ENCODE measurements around the gene MICAL3. TPM values are rescaled to one million over a fixed set of nuclear protein-coding genes. Genes with fewer than 3 reads are reported as not detected.
A peak's percentile ranks its signal among the peaks of the same experiment; 100 is the strongest.

MICAL3 gene
- total and polyA plus RNA-seq, 9 donors: 21.9 to 50.1 (median 32.2) TPM

GRCh38 chr22:17853073-17853472 is 171.3 kb downstream of the MICAL3 start:
- peak; percentile 94 for DNase-seq
- H3K27ac ChIP-seq (ENCODE audit: low read length): peak overlapping the region; percentile 72
- peaks cover 14% of the 10 kb centered on the region for H3K36me3 ChIP-seq (ENCODE audit: control insufficient read depth, insufficient read depth, low read length)
- peaks cover 41% of the 10 kb centered on the region for H3K4me1 ChIP-seq (ENCODE audit: control insufficient read depth, insufficient read depth, low read length)
- WGBS (ENCODE audit: insufficient coverage): 6% methylated on average over 2 of the region's 6 CpGs
- no peaks in the 10 kb centered on the region for H3K9me3 ChIP-seq (replicated peaks; ENCODE audit: control insufficient read depth, low read depth, low read length)
- no peak overlapping the region for H3K4me3 ChIP-seq (ENCODE audit: low read length)
- no peaks in the 10 kb centered on the region for H3K27me3 ChIP-seq (ENCODE audit: control insufficient read depth, insufficient read depth, low read length)

GRCh38 chr22:17851759-17852158 is 172.6 kb downstream of the MICAL3 start:
- no peak overlapping the region for H3K4me3 ChIP-seq (ENCODE audit: low read length)
- WGBS (ENCODE audit: insufficient coverage): 68% methylated on average over 11 of the region's 14 CpGs
- H3K4me1 ChIP-seq (ENCODE audit: control insufficient read depth, insufficient read depth, low read length): peaks cover 48% of the 10 kb centered on the region
- H3K36me3 ChIP-seq (ENCODE audit: control insufficient read depth, insufficient read depth, low read length): peaks cover 12% of the 10 kb centered on the region
- no peaks in the 10 kb centered on the region for H3K27me3 ChIP-seq (ENCODE audit: control insufficient read depth, insufficient read depth, low read length)
- H3K9me3 ChIP-seq (replicated peaks; ENCODE audit: control insufficient read depth, low read depth, low read length): no peaks in the 10 kb centered on the region
- H3K27ac ChIP-seq (ENCODE audit: low read length): peak overlapping the region; percentile 2
- DNase-seq: peak; percentile 60

GRCh38 chr22:17847360-17848078 is 176.8 kb downstream of the MICAL3 start:
- Histone ChIP-seq H3K9me3 (replicated peaks; ENCODE audit: control insufficient read depth, low read depth, low read length) (no peaks in the 10 kb centered on the region), H3K36me3 (ENCODE audit: control insufficient read depth, insufficient read depth, low read length) (peaks cover 12% of the 10 kb centered on the region), H3K27me3 (ENCODE audit: control insufficient read depth, insufficient read depth, low read length) (no peaks in the 10 kb centered on the region), H3K27ac (ENCODE audit: low read length) (peak overlapping the region; percentile 63), H3K4me3 (ENCODE audit: low read length) (no peak overlapping the region), H3K4me1 (ENCODE audit: control insufficient read depth, insufficient read depth, low read length) (peaks cover 40% of the 10 kb centered on the region)
- 94% methylated on average over 11 of the region's 18 CpGs for whole genome bisulfite sequencing (ENCODE audit: insufficient coverage)
- DNase-seq: no peak

DNA sequence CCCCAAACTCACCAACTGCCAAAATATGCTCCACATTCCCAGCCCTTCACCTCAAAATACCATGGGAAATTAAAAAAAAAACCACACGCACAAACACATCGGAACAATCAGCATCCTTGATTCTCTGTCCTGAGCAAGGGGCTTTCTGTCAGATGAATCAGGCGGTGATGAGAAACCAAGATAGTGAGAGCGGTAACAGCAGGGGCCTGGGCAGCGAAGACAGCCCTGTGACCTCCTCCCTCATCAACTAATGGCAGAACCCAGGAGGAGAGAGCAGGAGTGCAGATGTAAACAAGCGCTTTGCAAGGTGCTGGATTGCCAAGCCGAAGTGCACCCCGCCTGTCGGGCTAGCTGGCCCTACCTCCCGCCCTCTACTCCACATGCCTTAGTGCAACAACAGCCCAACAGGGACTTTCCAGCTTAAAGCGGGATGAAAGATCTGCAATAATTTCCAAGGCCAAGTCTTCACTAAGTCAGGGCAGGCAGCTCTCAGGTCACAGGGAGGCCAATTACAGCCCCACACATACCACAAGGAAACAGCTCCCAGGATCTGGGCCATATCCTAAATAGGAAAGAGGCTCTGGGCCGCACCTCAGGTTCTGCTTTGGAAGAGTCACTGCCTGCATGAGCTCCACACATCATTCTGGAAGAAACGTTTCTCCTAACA is 177.9 kb downstream of the MICAL3 start:
- Histone ChIP-seq H3K4me3 (ENCODE audit: low read length) (no peak overlapping the region), H3K4me1 (ENCODE audit: control insufficient read depth, insufficient read depth, low read length) (peaks cover 30% of the 10 kb centered on the region), H3K27me3 (ENCODE audit: control insufficient read depth, insufficient read depth, low read length) (no peaks in the 10 kb centered on the region), H3K27ac (ENCODE audit: low read length) (peak overlapping the region; percentile 63), H3K9me3 (replicated peaks; ENCODE audit: control insufficient read depth, low read depth, low read length) (no peaks in the 10 kb centered on the region), H3K36me3 (ENCODE audit: control insufficient read depth, insufficient read depth, low read length) (peaks cover 20% of the 10 kb centered on the region)
- peak; percentile 95 for DNase-seq
- 14% methylated on average over 6 of the region's 13 CpGs for WGBS (ENCODE audit: insufficient coverage)

DNA sequence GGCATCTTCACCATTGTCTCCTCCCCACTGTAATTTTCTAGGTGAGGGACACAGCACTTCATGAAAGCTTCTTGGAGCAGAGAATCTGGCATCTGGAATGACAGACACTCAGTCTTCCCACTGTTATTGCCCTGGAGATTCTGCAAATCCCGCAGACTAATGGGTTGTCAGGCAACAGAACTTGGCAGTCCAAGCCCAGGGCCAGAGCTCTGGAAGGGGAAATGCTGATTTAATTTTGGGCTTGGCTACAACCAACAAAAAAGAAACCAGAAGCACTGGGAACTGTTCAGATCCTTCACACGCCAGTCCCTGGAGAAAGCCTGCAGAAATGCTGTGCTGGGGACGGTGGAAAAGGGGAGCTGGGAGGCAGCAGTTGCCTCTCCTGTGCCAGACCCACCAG is 178.6 kb downstream of the MICAL3 start:
- Histone ChIP-seq H3K27ac (ENCODE audit: low read length) (peak overlapping the region; percentile 63), H3K4me1 (ENCODE audit: control insufficient read depth, insufficient read depth, low read length) (peaks cover 25% of the 10 kb centered on the region), H3K4me3 (ENCODE audit: low read length) (no peak overlapping the region), H3K36me3 (ENCODE audit: control insufficient read depth, insufficient read depth, low read length) (peaks cover 26% of the 10 kb centered on the region), H3K9me3 (replicated peaks; ENCODE audit: control insufficient read depth, low read depth, low read length) (no peaks in the 10 kb centered on the region), H3K27me3 (ENCODE audit: control insufficient read depth, insufficient read depth, low read length) (no peaks in the 10 kb centered on the region)
- WGBS (ENCODE audit: insufficient coverage): 8% methylated on average over 2 of the region's 3 CpGs
- DNase-seq: peak; percentile 93

DNA sequence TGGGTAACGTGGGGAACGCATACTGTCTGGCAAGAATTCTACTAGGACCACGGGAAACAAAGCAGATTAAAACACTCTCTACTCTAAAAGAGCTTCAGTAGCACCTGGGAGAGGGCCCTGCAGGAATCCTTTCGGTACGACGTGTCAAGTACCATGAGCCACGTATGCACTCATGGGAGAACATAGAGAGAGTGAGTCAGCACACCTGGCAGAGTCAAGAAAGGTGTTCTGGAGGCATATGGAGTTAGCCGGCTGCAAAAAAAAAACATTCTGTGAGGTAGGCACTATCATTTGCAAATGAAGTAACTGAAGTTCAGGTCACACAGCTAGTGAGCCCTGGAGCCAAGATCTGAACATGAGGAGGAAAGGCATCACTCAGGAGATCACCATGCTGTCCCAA is 179.0 kb downstream of the MICAL3 start:
- Histone ChIP-seq H3K36me3 (ENCODE audit: control insufficient read depth, insufficient read depth, low read length) (peaks cover 31% of the 10 kb centered on the region), H3K4me3 (ENCODE audit: low read length) (no peak overlapping the region), H3K4me1 (ENCODE audit: control insufficient read depth, insufficient read depth, low read length) (peaks cover 25% of the 10 kb centered on the region), H3K27ac (ENCODE audit: low read length) (peak overlapping the region; percentile 13), H3K27me3 (ENCODE audit: control insufficient read depth, insufficient read depth, low read length) (no peaks in the 10 kb centered on the region), H3K9me3 (replicated peaks; ENCODE audit: control insufficient read depth, low read depth, low read length) (no peaks in the 10 kb centered on the region)
- WGBS (ENCODE audit: insufficient coverage): 48% methylated on average over 7 of the region's 8 CpGs
- no peak for DNase-seq

GRCh38 chr22:17844150-17844549 is 180.2 kb downstream of the MICAL3 start:
- WGBS (ENCODE audit: insufficient coverage): 97% methylated on average over 4 of the region's 5 CpGs
- no peak for DNase-seq
- H3K36me3 ChIP-seq (ENCODE audit: control insufficient read depth, insufficient read depth, low read length): peaks cover 30% of the 10 kb centered on the region
- H3K4me3 ChIP-seq (ENCODE audit: low read length): no peak overlapping the region
- no peak overlapping the region for H3K27ac ChIP-seq (ENCODE audit: low read length)
- peaks cover 25% of the 10 kb centered on the region for H3K4me1 ChIP-seq (ENCODE audit: control insufficient read depth, insufficient read depth, low read length)
- H3K27me3 ChIP-seq (ENCODE audit: control insufficient read depth, insufficient read depth, low read length): no peaks in the 10 kb centered on the region
- H3K9me3 ChIP-seq (replicated peaks; ENCODE audit: control insufficient read depth, low read depth, low read length): no peaks in the 10 kb centered on the region

GRCh38 chr22:17842386-17842785 is 182.0 kb downstream of the MICAL3 start:
- H3K9me3 ChIP-seq (replicated peaks; ENCODE audit: control insufficient read depth, low read depth, low read length): no peaks in the 10 kb centered on the region
- no peak overlapping the region for H3K27ac ChIP-seq (ENCODE audit: low read length)
- no peak overlapping the region for H3K4me3 ChIP-seq (ENCODE audit: low read length)
- peaks cover 28% of the 10 kb centered on the region for H3K4me1 ChIP-seq (ENCODE audit: control insufficient read depth, insufficient read depth, low read length)
- H3K36me3 ChIP-seq (ENCODE audit: control insufficient read depth, insufficient read depth, low read length): peaks cover 44% of the 10 kb centered on the region
- H3K27me3 ChIP-seq (ENCODE audit: control insufficient read depth, insufficient read depth, low read length): no peaks in the 10 kb centered on the region
- WGBS (ENCODE audit: insufficient coverage): 89% methylated on average over 19 of the region's 20 CpGs
- no peak for DNase-seq

GRCh38 chr22:17841836-17842235 is 182.5 kb downstream of the MICAL3 start:
- Histone ChIP-seq H3K36me3 (ENCODE audit: control insufficient read depth, insufficient read depth, low read length) (peaks cover 47% of the 10 kb centered on the region), H3K9me3 (replicated peaks; ENCODE audit: control insufficient read depth, low read depth, low read length) (no peaks in the 10 kb centered on the region), H3K27ac (ENCODE audit: low read length) (no peak overlapping the region), H3K4me1 (ENCODE audit: control insufficient read depth, insufficient read depth, low read length) (peaks cover 28% of the 10 kb centered on the region), H3K27me3 (ENCODE audit: control insufficient read depth, insufficient read depth, low read length) (no peaks in the 10 kb centered on the region), H3K4me3 (ENCODE audit: low read length) (no peak overlapping the region)
- 90% methylated on average over 16 of the region's 16 CpGs for WGBS (ENCODE audit: insufficient coverage)
- DNase-seq: no peak

DNA sequence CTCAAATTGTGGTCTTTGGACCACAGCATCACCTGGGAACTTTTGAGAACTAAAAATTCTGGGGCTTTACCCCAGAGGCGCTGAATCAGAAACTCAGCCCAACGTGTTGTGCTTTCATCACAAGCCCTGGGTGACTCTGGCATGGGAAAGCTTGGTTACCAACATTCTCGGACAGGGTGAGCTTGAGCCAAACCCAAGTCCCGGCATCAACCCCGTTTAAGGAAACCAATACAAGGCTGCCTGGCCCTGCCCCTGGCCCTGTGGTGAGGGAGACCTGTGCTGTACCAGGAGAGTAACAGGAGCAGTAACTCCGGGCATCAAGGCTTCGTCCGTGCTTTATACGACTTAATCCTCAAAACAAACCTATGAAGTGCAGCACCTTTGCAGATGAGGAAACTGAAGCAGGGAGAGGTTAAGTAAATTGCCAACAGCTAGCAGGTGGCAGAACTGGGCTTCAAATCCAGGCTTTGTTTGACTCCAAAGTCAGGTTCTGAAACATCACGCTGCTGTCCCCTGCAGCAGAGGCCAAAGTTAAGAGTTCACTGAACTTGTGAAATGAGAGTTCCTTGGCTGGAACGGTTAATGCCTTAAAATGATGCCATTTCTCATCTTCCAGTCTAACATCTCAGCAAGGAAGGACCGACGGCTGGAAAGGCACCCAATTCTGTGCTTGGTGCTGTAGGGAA is 186.0 kb downstream of the MICAL3 start:
- peaks cover 58% of the 10 kb centered on the region for H3K36me3 ChIP-seq (ENCODE audit: control insufficient read depth, insufficient read depth, low read length)
- H3K4me3 ChIP-seq (ENCODE audit: low read length): no peak overlapping the region
- H3K27ac ChIP-seq (ENCODE audit: low read length): no peak overlapping the region
- DNase-seq: no peak
- 82% methylated on average over 6 of the region's 13 CpGs for WGBS (ENCODE audit: insufficient coverage)
- H3K4me1 ChIP-seq (ENCODE audit: control insufficient read depth, insufficient read depth, low read length): peaks cover 26% of the 10 kb centered on the region
- H3K27me3 ChIP-seq (ENCODE audit: control insufficient read depth, insufficient read depth, low read length): no peaks in the 10 kb centered on the region
- no peaks in the 10 kb centered on the region for H3K9me3 ChIP-seq (replicated peaks; ENCODE audit: control insufficient read depth, low read depth, low read length)

Measured in muscle of leg (tissue), 11 donors.